WTC11 (cell line): Measurements from ENCODE around the gene STXBP1. TPM values are rescaled to one million over a fixed set of nuclear protein-coding genes. Genes with fewer than 3 reads are reported as not detected.

ENCODE experiments used
- ATAC-seq: fragments of 200-7000 bp; cut with Tn5 transposase; 2 replicates; pipeline ENCODE4 v1.10.0; 2021; ENCODE audit warnings: mild to moderate bottlenecking, moderate library complexity
- CTCF ChIA-PET: fragments of 300-600 bp; sonication (Branson Sonifier 250); formaldehyde crosslinking; loops from one replicate; lab custom pipeline; 2021; ENCODE audit warnings: antibody characterized with exemption; lab: Charles Lee
- POLR2A ChIA-PET: fragments of 350-600 bp; sonication (Branson Sonifier 250); formaldehyde crosslinking; loops from one replicate; lab custom pipeline; 2021; ENCODE audit warnings: antibody characterized with exemption; lab: Charles Lee
- DNase-seq: peaks from one replicate; pipeline ENCODE4 v3.0.0; 2021; ENCODE audit warnings: low spot score
- H3K27ac Mint-ChIP-seq: 2 replicates; pipeline ENCODE4 v1.8.0; 2021; ENCODE audit warnings: mixed read lengths
- H3K27me3 Mint-ChIP-seq: 2 replicates; pipeline ENCODE4 v1.8.0; 2021; ENCODE audit warnings: low read depth, mild to moderate bottlenecking, moderate library complexity, mixed read lengths
- H3K36me3 Mint-ChIP-seq: 2 replicates; pipeline ENCODE4 v1.8.0; 2021; ENCODE audit warnings: mixed read lengths
- H3K4me1 Mint-ChIP-seq: 2 replicates; pipeline ENCODE4 v1.8.0; 2022; ENCODE audit warnings: mixed read lengths
- H3K4me3 Mint-ChIP-seq: 2 replicates; pipeline ENCODE4 v1.8.0; 2021; ENCODE audit warnings: mild to moderate bottlenecking, moderate library complexity, mixed read lengths
- H3K9me3 Mint-ChIP-seq: 2 replicates; pipeline ENCODE4 v1.8.0; 2021; ENCODE audit warnings: mixed read lengths
- CBFB ChIP-seq: sonication (generic); formaldehyde crosslinking; IDR thresholded peaks from 2 replicates; pipeline ENCODE4 v1.8.1; 2022; ENCODE audit warnings: mild to moderate bottlenecking, low read depth, missing genetic modification reagents
- CREB1 ChIP-seq: sonication (generic); formaldehyde crosslinking; IDR thresholded peaks from 2 replicates; pipeline ENCODE4 v1.8.0; 2023; ENCODE audit warnings: mild to moderate bottlenecking, missing genetic modification reagents
- EMX1 ChIP-seq: fragments of 250-450 bp; sonication (Bioruptor Pico); IDR thresholded peaks from 2 replicates; pipeline ENCODE4 v1.8.0; 2021; ENCODE audit warnings: mild to moderate bottlenecking
- ESRRA ChIP-seq: sonication (generic); formaldehyde crosslinking; IDR thresholded peaks from 2 replicates; pipeline ENCODE4 v1.8.1; 2022; ENCODE audit warnings: mild to moderate bottlenecking, missing genetic modification reagents, borderline replicate concordance
- NFATC4 ChIP-seq: fragments of 250-450 bp; sonication (Bioruptor Pico); IDR thresholded peaks from 2 replicates; pipeline ENCODE4 v1.9.0; 2021; ENCODE audit warnings: mild to moderate bottlenecking
- NR3C1 ChIP-seq: sonication (generic); formaldehyde crosslinking; conservative IDR thresholded peaks from 2 replicates; pipeline ENCODE4 v1.8.1; 2023; ENCODE audit warnings: low read depth, mild to moderate bottlenecking, missing genetic modification reagents
- SMAD3 ChIP-seq: sonication (generic); formaldehyde crosslinking; IDR thresholded peaks from 2 replicates; pipeline ENCODE4 v1.8.0; 2022; ENCODE audit warnings: missing genetic modification reagents, mild to moderate bottlenecking, borderline replicate concordance
- SOX15 ChIP-seq: fragments of 250-450 bp; sonication (Bioruptor Pico); IDR thresholded peaks from 2 replicates; pipeline ENCODE4 v1.9.0; 2021; ENCODE audit warnings: mild to moderate bottlenecking
- ZNF423 ChIP-seq: fragments of 250-450 bp; sonication (Bioruptor Pico); IDR thresholded peaks from 2 replicates; pipeline ENCODE4 v2.1.2; 2022; ENCODE audit warnings: mild to moderate bottlenecking, moderate library complexity
- total RNA-seq: library from RNA; stranded (reverse); gene quantifications from 3 replicates; pipeline ENCODE4 v1.2.3, GENCODE V29; 2021
- TF ChIP-seq, protein P1 (sequence below): sonication (generic); formaldehyde crosslinking; conservative IDR thresholded peaks from 2 replicates; pipeline ENCODE4 v1.8.1; 2023; ENCODE audit warnings: mild to moderate bottlenecking, low read depth, missing genetic modification reagents, moderate library complexity
- TF ChIP-seq, protein P2 (sequence below): sonication (generic); formaldehyde crosslinking; IDR thresholded peaks from 2 replicates; pipeline ENCODE4 v1.8.1; 2023; ENCODE audit warnings: mild to moderate bottlenecking, missing genetic modification reagents, moderate library complexity
- TF ChIP-seq, protein P3 (sequence below): sonication (generic); formaldehyde crosslinking; IDR thresholded peaks from 2 replicates; pipeline ENCODE4 v1.8.1; 2023; ENCODE audit warnings: mild to moderate bottlenecking, missing genetic modification reagents
- TF ChIP-seq, protein P4 (sequence below): fragments of 250-450 bp; sonication (Bioruptor Pico); IDR thresholded peaks from 2 replicates; pipeline ENCODE4 v1.9.0; 2021; ENCODE audit warnings: moderate library complexity, mild to moderate bottlenecking, inconsistent platforms, borderline replicate concordance
- TF ChIP-seq, protein P5 (sequence below): sonication (generic); formaldehyde crosslinking; IDR thresholded peaks from 2 replicates; pipeline ENCODE4 v1.8.1; 2023; ENCODE audit warnings: mild to moderate bottlenecking, missing genetic modification reagents, moderate library complexity
- TF ChIP-seq, protein P6 (sequence below): sonication (generic); formaldehyde crosslinking; conservative IDR thresholded peaks from 2 replicates; pipeline ENCODE4 v1.8.1; 2022; ENCODE audit warnings: mild to moderate bottlenecking, missing genetic modification reagents
- TF ChIP-seq, protein P7 (sequence below): fragments of 250-450 bp; sonication (Bioruptor Pico); IDR thresholded peaks from 2 replicates; pipeline ENCODE4 v1.9.0; 2021; ENCODE audit warnings: mild to moderate bottlenecking
- TF ChIP-seq, protein P8 (sequence below): sonication (generic); formaldehyde crosslinking; IDR thresholded peaks from 2 replicates; pipeline ENCODE4 v1.8.1; 2022; ENCODE audit warnings: mild to moderate bottlenecking, moderate library complexity, missing genetic modification reagents

STXBP1 gene
- total RNA-seq, 1 experiment from 2014 or later: 37.1 TPM

DNA sequence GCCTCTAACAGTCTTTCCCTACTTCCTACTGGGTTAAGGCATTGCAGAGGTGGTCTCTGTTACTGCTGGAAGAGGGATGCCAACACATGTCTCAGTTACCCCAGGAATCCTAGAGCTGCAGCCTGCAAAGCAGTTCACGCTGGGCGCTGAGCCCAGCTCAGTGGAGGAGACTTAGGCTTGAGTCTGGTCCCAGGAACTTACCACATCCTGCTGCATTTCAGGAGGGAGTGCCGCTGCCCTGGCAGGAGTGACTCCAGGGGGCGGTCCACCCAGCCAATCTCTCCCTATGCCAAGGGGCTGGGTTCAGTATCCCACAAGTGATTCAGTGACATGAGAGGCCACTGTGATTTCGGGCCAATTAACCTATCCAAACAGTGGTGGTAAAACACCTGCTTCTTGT lies 111.4 kb downstream of the STXBP1 start:
- POLR2A ChIA-PET: no interaction called here
- DNase-seq (no peak), ATAC-seq (no peak)
- no peak overlapping the region for H3K4me3 Mint-ChIP-seq
- H3K36me3 Mint-ChIP-seq: no peaks in the 10 kb centered on the region
- no peaks in the 10 kb centered on the region for H3K9me3 Mint-ChIP-seq
- CTCF ChIA-PET: interaction anchor here (1.4 to 3.7 kb wide), 2 partner anchors 8 to 11 kb away, joined by 3 to 50 read pairs; partner anchors contain the start of gene TOR2A
- H3K27me3 Mint-ChIP-seq: no peaks in the 10 kb centered on the region
- H3K27ac Mint-ChIP-seq: 0 out of 2 replicates have a peak overlapping the region, but pooled peaks have one; percentile 19
- TF ChIP-seq, protein P1, sequence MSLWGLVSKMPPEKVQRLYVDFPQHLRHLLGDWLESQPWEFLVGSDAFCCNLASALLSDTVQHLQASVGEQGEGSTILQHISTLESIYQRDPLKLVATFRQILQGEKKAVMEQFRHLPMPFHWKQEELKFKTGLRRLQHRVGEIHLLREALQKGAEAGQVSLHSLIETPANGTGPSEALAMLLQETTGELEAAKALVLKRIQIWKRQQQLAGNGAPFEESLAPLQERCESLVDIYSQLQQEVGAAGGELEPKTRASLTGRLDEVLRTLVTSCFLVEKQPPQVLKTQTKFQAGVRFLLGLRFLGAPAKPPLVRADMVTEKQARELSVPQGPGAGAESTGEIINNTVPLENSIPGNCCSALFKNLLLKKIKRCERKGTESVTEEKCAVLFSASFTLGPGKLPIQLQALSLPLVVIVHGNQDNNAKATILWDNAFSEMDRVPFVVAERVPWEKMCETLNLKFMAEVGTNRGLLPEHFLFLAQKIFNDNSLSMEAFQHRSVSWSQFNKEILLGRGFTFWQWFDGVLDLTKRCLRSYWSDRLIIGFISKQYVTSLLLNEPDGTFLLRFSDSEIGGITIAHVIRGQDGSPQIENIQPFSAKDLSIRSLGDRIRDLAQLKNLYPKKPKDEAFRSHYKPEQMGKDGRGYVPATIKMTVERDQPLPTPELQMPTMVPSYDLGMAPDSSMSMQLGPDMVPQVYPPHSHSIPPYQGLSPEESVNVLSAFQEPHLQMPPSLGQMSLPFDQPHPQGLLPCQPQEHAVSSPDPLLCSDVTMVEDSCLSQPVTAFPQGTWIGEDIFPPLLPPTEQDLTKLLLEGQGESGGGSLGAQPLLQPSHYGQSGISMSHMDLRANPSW (CRISPR knock-in tag): no peak
- TF ChIP-seq SOX15 (no peak), ESRRA (no peak), CBFB (CRISPR knock-in tag) (no peak)
- TF ChIP-seq, protein P2, sequence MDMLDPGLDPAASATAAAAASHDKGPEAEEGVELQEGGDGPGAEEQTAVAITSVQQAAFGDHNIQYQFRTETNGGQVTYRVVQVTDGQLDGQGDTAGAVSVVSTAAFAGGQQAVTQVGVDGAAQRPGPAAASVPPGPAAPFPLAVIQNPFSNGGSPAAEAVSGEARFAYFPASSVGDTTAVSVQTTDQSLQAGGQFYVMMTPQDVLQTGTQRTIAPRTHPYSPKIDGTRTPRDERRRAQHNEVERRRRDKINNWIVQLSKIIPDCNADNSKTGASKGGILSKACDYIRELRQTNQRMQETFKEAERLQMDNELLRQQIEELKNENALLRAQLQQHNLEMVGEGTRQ (CRISPR knock-in tag): no peak
- peaks cover 14% of the 10 kb centered on the region for H3K4me1 Mint-ChIP-seq

DNA sequence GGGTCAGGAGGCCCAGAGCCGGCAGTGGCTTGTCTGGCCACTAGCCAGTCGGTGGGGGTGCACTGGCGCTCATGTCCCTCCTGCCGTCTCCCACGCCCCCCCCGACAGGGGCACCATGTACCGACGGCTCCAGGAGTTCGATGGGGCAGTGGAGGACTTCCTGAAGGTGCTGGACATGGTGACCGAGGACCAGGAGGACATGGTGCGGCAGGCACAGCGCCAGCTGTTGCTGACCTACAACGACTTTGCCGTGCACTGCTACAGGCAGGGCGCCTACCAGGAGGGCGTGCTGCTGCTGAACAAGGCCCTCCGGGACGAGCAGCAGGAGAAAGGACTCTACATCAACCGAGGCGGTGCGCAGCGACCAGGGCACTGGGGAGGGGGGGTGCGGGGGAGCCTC lies 111.9 kb downstream of the STXBP1 start:
- H3K4me1 Mint-ChIP-seq: peaks cover 14% of the 10 kb centered on the region
- H3K27ac Mint-ChIP-seq: 0 out of 2 replicates have a peak overlapping the region, but pooled peaks have one; percentile 49
- no peaks in the 10 kb centered on the region for H3K27me3 Mint-ChIP-seq
- no peak for DNase-seq
- no peak overlapping the region; the same call in 1 of the 2 replicates for H3K4me3 Mint-ChIP-seq
- POLR2A ChIA-PET: no interaction called here
- TF ChIP-seq NR3C1 (CRISPR knock-in tag): no peak
- TF ChIP-seq ZNF423 (CRISPR knock-in tag): no peak
- TF ChIP-seq NFATC4 (CRISPR knock-in tag): no peak
- peak; percentile 27; the same call in 1 of the 2 replicates for ATAC-seq
- CTCF ChIA-PET: interaction anchor here (1.2 to 3.7 kb wide), 5 partner anchors 10 to 220 kb away, joined by 4 to 50 read pairs (median 5); partner anchors contain the start of gene TOR2A
- H3K9me3 Mint-ChIP-seq: no peaks in the 10 kb centered on the region
- H3K36me3 Mint-ChIP-seq: no peaks in the 10 kb centered on the region

DNA sequence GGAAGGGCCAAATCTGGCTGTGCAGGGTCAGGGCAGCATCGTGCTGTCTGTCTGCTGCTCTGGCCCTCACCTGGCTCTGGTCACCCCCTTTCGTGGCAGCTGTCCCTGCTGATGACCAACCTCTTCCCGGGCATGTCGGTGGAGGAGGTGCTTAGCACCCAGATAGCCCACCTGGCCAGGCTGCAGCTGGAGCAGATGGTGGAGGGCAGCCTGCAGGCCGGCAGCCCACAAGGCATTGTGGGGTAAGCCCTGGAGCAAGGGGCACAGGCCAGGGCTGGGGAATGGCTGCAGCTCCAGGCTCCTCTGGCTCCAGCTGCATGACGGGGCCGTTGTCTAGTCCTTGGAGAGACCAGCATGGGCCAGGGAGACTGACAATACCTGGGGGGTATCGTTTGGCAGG lies 114.8 kb downstream of the STXBP1 start:
- DNase-seq: no peak
- Mint-ChIP-seq H3K4me1 (peaks cover 7% of the 10 kb centered on the region), H3K27ac (no peak overlapping the region), H3K9me3 (no peaks in the 10 kb centered on the region), H3K27me3 (no peaks in the 10 kb centered on the region), H3K36me3 (no peaks in the 10 kb centered on the region), H3K4me3 (no peak overlapping the region)
- TF ChIP-seq, protein P3, sequence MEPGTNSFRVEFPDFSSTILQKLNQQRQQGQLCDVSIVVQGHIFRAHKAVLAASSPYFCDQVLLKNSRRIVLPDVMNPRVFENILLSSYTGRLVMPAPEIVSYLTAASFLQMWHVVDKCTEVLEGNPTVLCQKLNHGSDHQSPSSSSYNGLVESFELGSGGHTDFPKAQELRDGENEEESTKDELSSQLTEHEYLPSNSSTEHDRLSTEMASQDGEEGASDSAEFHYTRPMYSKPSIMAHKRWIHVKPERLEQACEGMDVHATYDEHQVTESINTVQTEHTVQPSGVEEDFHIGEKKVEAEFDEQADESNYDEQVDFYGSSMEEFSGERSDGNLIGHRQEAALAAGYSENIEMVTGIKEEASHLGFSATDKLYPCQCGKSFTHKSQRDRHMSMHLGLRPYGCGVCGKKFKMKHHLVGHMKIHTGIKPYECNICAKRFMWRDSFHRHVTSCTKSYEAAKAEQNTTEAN (CRISPR knock-in tag): no peak
- TF ChIP-seq, protein P4, sequence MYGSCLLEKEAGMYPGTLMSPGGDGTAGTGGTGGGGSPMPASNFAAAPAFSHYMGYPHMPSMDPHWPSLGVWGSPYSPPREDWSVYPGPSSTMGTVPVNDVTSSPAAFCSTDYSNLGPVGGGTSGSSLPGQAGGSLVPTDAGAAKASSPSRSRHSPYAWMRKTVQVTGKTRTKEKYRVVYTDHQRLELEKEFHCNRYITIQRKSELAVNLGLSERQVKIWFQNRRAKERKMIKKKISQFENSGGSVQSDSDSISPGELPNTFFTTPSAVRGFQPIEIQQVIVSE: no peak
- TF ChIP-seq, protein P5, sequence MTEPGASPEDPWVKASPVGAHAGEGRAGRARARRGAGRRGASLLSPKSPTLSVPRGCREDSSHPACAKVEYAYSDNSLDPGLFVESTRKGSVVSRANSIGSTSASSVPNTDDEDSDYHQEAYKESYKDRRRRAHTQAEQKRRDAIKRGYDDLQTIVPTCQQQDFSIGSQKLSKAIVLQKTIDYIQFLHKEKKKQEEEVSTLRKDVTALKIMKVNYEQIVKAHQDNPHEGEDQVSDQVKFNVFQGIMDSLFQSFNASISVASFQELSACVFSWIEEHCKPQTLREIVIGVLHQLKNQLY (CRISPR knock-in tag): no peak
- TF ChIP-seq SMAD3 (CRISPR knock-in tag) (no peak), EMX1 (CRISPR knock-in tag) (no peak), ZNF423 (CRISPR knock-in tag) (no peak), CREB1 (CRISPR knock-in tag) (no peak)
- TF ChIP-seq, protein P6, sequence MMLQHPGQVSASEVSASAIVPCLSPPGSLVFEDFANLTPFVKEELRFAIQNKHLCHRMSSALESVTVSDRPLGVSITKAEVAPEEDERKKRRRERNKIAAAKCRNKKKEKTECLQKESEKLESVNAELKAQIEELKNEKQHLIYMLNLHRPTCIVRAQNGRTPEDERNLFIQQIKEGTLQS (CRISPR knock-in tag): no peak
- TF ChIP-seq, protein P7, sequence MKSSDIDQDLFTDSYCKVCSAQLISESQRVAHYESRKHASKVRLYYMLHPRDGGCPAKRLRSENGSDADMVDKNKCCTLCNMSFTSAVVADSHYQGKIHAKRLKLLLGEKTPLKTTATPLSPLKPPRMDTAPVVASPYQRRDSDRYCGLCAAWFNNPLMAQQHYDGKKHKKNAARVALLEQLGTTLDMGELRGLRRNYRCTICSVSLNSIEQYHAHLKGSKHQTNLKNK (CRISPR knock-in tag): no peak
- TF ChIP-seq, protein P8, sequence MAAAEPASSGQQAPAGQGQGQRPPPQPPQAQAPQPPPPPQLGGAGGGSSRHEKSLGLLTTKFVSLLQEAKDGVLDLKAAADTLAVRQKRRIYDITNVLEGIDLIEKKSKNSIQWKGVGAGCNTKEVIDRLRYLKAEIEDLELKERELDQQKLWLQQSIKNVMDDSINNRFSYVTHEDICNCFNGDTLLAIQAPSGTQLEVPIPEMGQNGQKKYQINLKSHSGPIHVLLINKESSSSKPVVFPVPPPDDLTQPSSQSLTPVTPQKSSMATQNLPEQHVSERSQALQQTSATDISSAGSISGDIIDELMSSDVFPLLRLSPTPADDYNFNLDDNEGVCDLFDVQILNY (CRISPR knock-in tag): no peak
- ATAC-seq: no peak
- POLR2A ChIA-PET: no interaction called here
- CTCF ChIA-PET: interaction anchor here (0.6 to 1.0 kb wide), 3 partner anchors 72 to 223 kb away, joined by 3 to 4 read pairs (median 3); no protein-coding TSS in a partner anchor
